Esophagus squamous epithelium (tissue), 4 donors: Measurements from ENCODE around the gene FABP2.

ENCODE experiments used
- POLR2A ChIP-seq, 4 donors: fragments of 450-650 bp; IDR thresholded peaks; one replicate each; pipeline ENCODE4 v1.6.1; 2017; ENCODE audit warnings: antibody characterized with exemption in 4 of 4, mild to moderate bottlenecking in 4 of 4, moderate library complexity in 3 of 4
- TF ChIP-seq, protein P1 (sequence below), 6 experiments: fragments of 450-650 bp in 4 of 6; fragments of 200-600 bp in 2 of 6; sonication (generic) in 2 of 6; IDR thresholded peaks; one replicate each; pipeline ENCODE4 v1.5.1; 2016 to 2019; ENCODE audit warnings: antibody characterized with exemption in 6 of 6, mild to moderate bottlenecking in 4 of 6, moderate library complexity in 4 of 6

DNA sequence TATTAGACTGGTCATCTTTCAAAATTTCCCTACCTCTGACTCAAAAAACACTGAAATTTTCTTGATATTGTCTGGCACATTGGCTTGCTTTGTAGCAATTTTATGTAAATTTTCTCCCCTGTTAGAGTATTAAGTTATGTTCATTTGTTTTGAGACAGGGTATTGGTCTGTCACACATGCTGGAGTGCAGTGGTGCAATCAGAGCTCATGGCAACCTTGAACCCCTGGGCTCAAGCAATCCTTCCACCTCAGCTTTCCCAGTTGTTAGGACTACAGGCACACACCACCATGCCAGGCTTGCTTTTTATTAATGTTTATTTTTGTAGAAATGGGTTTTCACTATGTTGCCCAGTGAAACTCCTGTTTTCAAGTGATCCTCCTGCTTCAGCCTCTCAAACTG, 17.5 kb downstream of the FABP2 start:
- TF ChIP-seq, protein P1, sequence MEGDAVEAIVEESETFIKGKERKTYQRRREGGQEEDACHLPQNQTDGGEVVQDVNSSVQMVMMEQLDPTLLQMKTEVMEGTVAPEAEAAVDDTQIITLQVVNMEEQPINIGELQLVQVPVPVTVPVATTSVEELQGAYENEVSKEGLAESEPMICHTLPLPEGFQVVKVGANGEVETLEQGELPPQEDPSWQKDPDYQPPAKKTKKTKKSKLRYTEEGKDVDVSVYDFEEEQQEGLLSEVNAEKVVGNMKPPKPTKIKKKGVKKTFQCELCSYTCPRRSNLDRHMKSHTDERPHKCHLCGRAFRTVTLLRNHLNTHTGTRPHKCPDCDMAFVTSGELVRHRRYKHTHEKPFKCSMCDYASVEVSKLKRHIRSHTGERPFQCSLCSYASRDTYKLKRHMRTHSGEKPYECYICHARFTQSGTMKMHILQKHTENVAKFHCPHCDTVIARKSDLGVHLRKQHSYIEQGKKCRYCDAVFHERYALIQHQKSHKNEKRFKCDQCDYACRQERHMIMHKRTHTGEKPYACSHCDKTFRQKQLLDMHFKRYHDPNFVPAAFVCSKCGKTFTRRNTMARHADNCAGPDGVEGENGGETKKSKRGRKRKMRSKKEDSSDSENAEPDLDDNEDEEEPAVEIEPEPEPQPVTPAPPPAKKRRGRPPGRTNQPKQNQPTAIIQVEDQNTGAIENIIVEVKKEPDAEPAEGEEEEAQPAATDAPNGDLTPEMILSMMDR (IDR thresholded peaks at IDR 0.05), result no peak
- no peak for TF ChIP-seq POLR2A (IDR thresholded peaks at IDR 0.05)
